Mesenchymal stem cell (in vitro differentiated cells and primary cell): ENCODE results near the gene GTF3C5.

Source experiments
- DNase-seq: peaks from one replicate; pipeline ENCODE4 v3.0.0-alpha.2; 2013
- H2AFZ ChIP-seq: one replicate; pipeline ENCODE4 v1.6.1; 2013; ENCODE audit warnings: low read depth, mild to moderate bottlenecking, control low read depth, inconsistent platforms, low read length, moderate library complexity
- H2AK5ac ChIP-seq: 2 replicates; pipeline ENCODE4 v1.6.1; 2013; ENCODE audit warnings: low read length, moderate library complexity, mild to moderate bottlenecking, inconsistent platforms; ENCODE audit not compliant: severe bottlenecking
- H2BK120ac ChIP-seq: one replicate; pipeline ENCODE4 v1.6.1; 2013; ENCODE audit warnings: low read depth, mild to moderate bottlenecking, inconsistent platforms, low read length, moderate library complexity
- H2BK12ac ChIP-seq, 2 experiments: one replicate each; pipeline ENCODE4 v1.6.1; 2013; ENCODE audit warnings: inconsistent platforms in 2 of 2, low read length in 2 of 2, mild to moderate bottlenecking in 2 of 2, moderate library complexity in 2 of 2, control low read depth in 1 of 2
- H2BK15ac ChIP-seq: one replicate; pipeline ENCODE4 v1.6.1; 2013; ENCODE audit warnings: mild to moderate bottlenecking, low read depth, inconsistent platforms; ENCODE audit not compliant: poor library complexity, severe bottlenecking
- H2BK5ac ChIP-seq: 2 replicates; pipeline ENCODE4 v1.6.1; 2013; ENCODE audit warnings: low read depth, mild to moderate bottlenecking, low read length, control low read depth, inconsistent platforms; ENCODE audit not compliant: poor library complexity, severe bottlenecking
- H3K14ac ChIP-seq, 2 experiments: one replicate each; pipeline ENCODE4 v1.6.1; 2013; ENCODE audit warnings: inconsistent platforms in 2 of 2, low read length in 2 of 2, control low read depth in 1 of 2, mild to moderate bottlenecking in 1 of 2, moderate library complexity in 1 of 2
- H3K18ac ChIP-seq, 2 experiments: one replicate each; pipeline ENCODE4 v1.6.1; 2013; ENCODE audit warnings: inconsistent platforms in 2 of 2, low read length in 2 of 2, control low read depth in 1 of 2, low read depth in 1 of 2, mild to moderate bottlenecking in 1 of 2
- H3K23ac ChIP-seq, 2 experiments: one replicate each; pipeline ENCODE4 v1.6.1; 2013; ENCODE audit warnings: inconsistent platforms in 2 of 2, low read length in 2 of 2, mild to moderate bottlenecking in 2 of 2, moderate library complexity in 2 of 2, control low read depth in 1 of 2
- H3K27ac ChIP-seq: 2 replicates; pipeline ENCODE4 v1.5.1; 2013; ENCODE audit warnings: mild to moderate bottlenecking, moderate library complexity, low read length, control low read depth, inconsistent platforms; ENCODE audit not compliant: poor library complexity, severe bottlenecking
- H3K27me3 ChIP-seq, 2 experiments: 2 replicates each; pipeline versions ENCODE4 v1.6.1 to v1.7.0; 2013; ENCODE audit warnings: low read length in 2 of 2, mild to moderate bottlenecking in 2 of 2, moderate library complexity in 2 of 2, control low read depth in 1 of 2, inconsistent platforms in 1 of 2; ENCODE audit not compliant: control insufficient read depth in 1 of 2, insufficient read depth in 1 of 2
- H3K36me3 ChIP-seq, 2 experiments: 2 replicates each; pipeline versions ENCODE4 v1.6.1 to v1.7.0; 2013; ENCODE audit warnings: low read length in 2 of 2, control low read depth in 1 of 2, inconsistent platforms in 1 of 2, low read depth in 1 of 2, mild to moderate bottlenecking in 1 of 2; ENCODE audit not compliant: insufficient read depth in 2 of 2, control insufficient read depth in 1 of 2
- H3K4ac ChIP-seq, 2 experiments: one replicate each; pipeline ENCODE4 v1.6.1; 2013; ENCODE audit warnings: inconsistent platforms in 2 of 2, low read length in 2 of 2, mild to moderate bottlenecking in 2 of 2, moderate library complexity in 2 of 2, control low read depth in 1 of 2, low read depth in 1 of 2
- H3K4me1 ChIP-seq: 2 replicates; pipeline ENCODE4 v1.6.1; 2013; ENCODE audit warnings: low read depth, low read length, control low read depth; ENCODE audit not compliant: control insufficient read depth, insufficient read depth
- H3K4me2 ChIP-seq: 2 replicates; pipeline ENCODE4 v1.6.1; 2013; ENCODE audit warnings: low read length, mild to moderate bottlenecking, inconsistent platforms; ENCODE audit not compliant: poor library complexity, severe bottlenecking
- H3K4me3 ChIP-seq, 2 experiments: 2 replicates each; pipeline versions ENCODE4 v1.5.1 to v1.7.0; 2013; ENCODE audit warnings: low read length in 2 of 2, mild to moderate bottlenecking in 2 of 2, control low read depth in 1 of 2, low read depth in 1 of 2; ENCODE audit not compliant: insufficient read depth in 1 of 2
- H3K79me1 ChIP-seq: replicated peaks from 2 replicates; pipeline ENCODE4 v1.6.1; 2013; ENCODE audit warnings: mild to moderate bottlenecking, control low read depth, low read length, inconsistent platforms; ENCODE audit not compliant: poor library complexity, severe bottlenecking
- H3K9ac ChIP-seq: 2 replicates; pipeline ENCODE4 v1.7.0; 2013; ENCODE audit warnings: mild to moderate bottlenecking, low read length, moderate library complexity
- H3K9me3 ChIP-seq: 2 replicates; pipeline ENCODE4 v1.7.0; 2013; ENCODE audit warnings: mild to moderate bottlenecking, low read length; ENCODE audit not compliant: control insufficient read depth
- H4K8ac ChIP-seq: one replicate; pipeline ENCODE4 v1.6.1; 2013; ENCODE audit warnings: inconsistent platforms, mild to moderate bottlenecking, low read length, moderate library complexity
- H4K91ac ChIP-seq: one replicate; pipeline ENCODE4 v1.6.1; 2013; ENCODE audit warnings: mild to moderate bottlenecking, low read length, inconsistent platforms
- WGBS: methylation state at CpG from one replicate; pipeline ENCODE4 v1.1.7; 2013; ENCODE audit warnings: mixed read lengths; 5-methylcytosine and 5-hydroxymethylcytosine counted together

Gene GTF3C5

DNA sequence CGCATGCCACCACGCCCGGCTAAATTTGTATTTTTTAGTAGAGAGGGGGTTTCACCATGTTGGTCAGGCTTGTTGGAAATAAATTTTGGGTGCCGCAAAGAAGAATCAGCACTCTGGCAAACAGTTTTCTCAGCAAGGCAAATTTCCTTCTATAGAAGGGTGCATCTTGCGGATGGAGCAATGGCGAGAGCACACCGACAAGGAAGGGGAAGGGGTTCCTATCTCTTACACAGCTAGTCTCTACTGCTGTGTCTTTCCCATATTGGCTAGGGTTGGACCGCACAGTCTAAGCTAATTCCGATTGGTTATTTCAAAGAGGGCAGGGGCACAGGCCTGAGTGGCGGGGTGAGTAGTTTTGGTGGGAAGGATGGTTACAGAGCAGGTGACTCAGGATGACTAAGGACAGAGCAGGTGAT is 707 bp downstream of the GTF3C5 start:
- Histone ChIP-seq H3K14ac (no peak overlapping the region), H2AK5ac (peak overlapping the region; percentile 22), H3K4me3 (peak overlapping the region; percentile 90 to 98), H3K18ac (no peak overlapping the region), H3K9me3 (no peaks in the 10 kb centered on the region), H2BK12ac (no peak overlapping the region), H2BK5ac (no peak overlapping the region), H3K36me3 (peaks cover 0 to 7% of the 10 kb centered on the region in 2 experiments), H4K91ac (no peak overlapping the region), H3K27me3 (no peaks in the 10 kb centered on the region), H3K4ac (no peak overlapping the region), H3K27ac (no peak overlapping the region), H3K23ac (no peak overlapping the region), H2BK15ac (no peak overlapping the region), H3K9ac (peak overlapping the region; percentile 99), H3K79me1 (peaks cover 22% of the 10 kb centered on the region), H2BK120ac (no peak overlapping the region), H2AFZ (no peak overlapping the region), H3K4me1 (peaks cover 10% of the 10 kb centered on the region), H3K4me2 (peak overlapping the region; percentile 93), H4K8ac (no peak overlapping the region)
- DNase-seq: no peak
- WGBS: 63% methylated on average over 10 of the region's 10 CpGs

GRCh38 chr9:133032171-133032570 is 1.4 kb downstream of the GTF3C5 start:
- Histone ChIP-seq H2AK5ac (no peak overlapping the region), H3K27me3 (no peaks in the 10 kb centered on the region), H3K79me1 (peaks cover 28% of the 10 kb centered on the region), H2BK5ac (no peak overlapping the region), H3K4me1 (peaks cover 10% of the 10 kb centered on the region), H2BK120ac (no peak overlapping the region), H3K4me2 (peak overlapping the region; percentile 14), H3K14ac (no peak overlapping the region), H3K4me3 (peak overlapping the region in 1 of 2 experiments; percentile 98), H2BK12ac (no peak overlapping the region), H3K9ac (no peak overlapping the region), H3K23ac (no peak overlapping the region), H4K8ac (no peak overlapping the region), H4K91ac (no peak overlapping the region), H3K18ac (no peak overlapping the region), H3K36me3 (peaks cover 0 to 7% of the 10 kb centered on the region in 2 experiments), H2AFZ (no peak overlapping the region), H2BK15ac (no peak overlapping the region), H3K9me3 (no peaks in the 10 kb centered on the region), H3K27ac (no peak overlapping the region), H3K4ac (no peak overlapping the region)
- DNase-seq: no peak
- WGBS: 100% methylated on average over 10 of the region's 10 CpGs

GRCh38 chr9:133035669-133036068 is 4.9 kb downstream of the GTF3C5 start:
- Histone ChIP-seq H2AK5ac (no peak overlapping the region), H3K18ac (no peak overlapping the region), H3K4me2 (no peak overlapping the region), H3K27me3 (no peaks in the 10 kb centered on the region), H2BK5ac (no peak overlapping the region), H3K23ac (no peak overlapping the region), H3K36me3 (peaks cover 0 to 11% of the 10 kb centered on the region in 2 experiments), H2AFZ (no peak overlapping the region), H3K9ac (no peak overlapping the region), H4K91ac (no peak overlapping the region), H3K79me1 (peaks cover 40% of the 10 kb centered on the region), H3K27ac (no peak overlapping the region), H3K9me3 (no peaks in the 10 kb centered on the region), H2BK15ac (no peak overlapping the region), H3K4me3 (no peak overlapping the region), H2BK120ac (no peak overlapping the region), H4K8ac (no peak overlapping the region), H3K4me1 (peaks cover 7% of the 10 kb centered on the region), H3K4ac (no peak overlapping the region), H3K14ac (no peak overlapping the region), H2BK12ac (no peak overlapping the region)
- WGBS: 96% methylated on average over 6 of the region's 6 CpGs
- no peak for DNase-seq

DNA sequence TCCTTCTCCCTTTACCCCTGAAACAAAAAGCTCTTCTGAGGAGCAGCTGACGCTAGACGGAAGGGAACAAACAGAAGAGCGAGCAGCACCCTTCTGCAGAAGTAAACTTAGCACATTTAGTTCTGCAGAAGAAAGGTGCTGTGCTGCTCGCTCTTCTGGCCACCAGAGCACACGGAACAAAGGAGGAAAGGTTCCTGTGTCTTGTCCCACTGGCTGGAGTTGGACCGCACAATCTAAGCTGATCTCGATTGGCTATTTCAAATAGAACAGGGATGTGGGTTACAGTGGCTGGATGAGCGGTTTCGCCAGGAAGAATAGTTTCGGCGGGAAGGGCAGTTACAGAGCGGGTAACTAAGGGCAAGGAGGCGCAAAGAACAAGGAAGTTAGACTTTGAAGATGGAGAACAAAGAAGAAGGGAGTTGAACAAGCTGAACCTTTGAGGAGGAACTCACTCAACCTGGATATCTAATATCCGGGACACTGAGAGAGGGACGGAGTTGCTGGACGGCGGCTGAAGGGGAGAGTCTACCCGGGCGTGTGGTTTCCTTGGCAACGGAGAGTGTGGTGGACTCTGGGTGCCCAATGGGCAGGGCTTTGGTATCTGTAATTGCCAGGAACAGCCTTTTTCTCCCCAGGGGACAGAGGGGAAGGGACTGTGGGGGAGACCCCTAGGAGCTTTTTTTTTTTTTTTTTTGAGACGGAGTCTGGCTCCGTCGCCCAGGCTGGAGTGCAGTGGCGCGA is 7.1 kb downstream of the GTF3C5 start:
- no peak overlapping the region for H2AK5ac ChIP-seq
- no peak for DNase-seq
- H3K27me3 ChIP-seq: no peaks in the 10 kb centered on the region
- H3K4me2 ChIP-seq: no peak overlapping the region
- no peaks in the 10 kb centered on the region for H3K9me3 ChIP-seq
- no peak overlapping the region for H3K14ac ChIP-seq
- WGBS: 96% methylated on average over 21 of the region's 25 CpGs
- H4K91ac ChIP-seq: no peak overlapping the region
- H3K36me3 ChIP-seq: peaks cover 12 to 30% of the 10 kb centered on the region in 2 experiments
- H4K8ac ChIP-seq: no peak overlapping the region
- no peak overlapping the region for H2BK15ac ChIP-seq
- H3K4ac ChIP-seq: no peak overlapping the region
- H3K4me1 ChIP-seq: no peaks in the 10 kb centered on the region
- no peak overlapping the region for H3K4me3 ChIP-seq
- H3K27ac ChIP-seq: no peak overlapping the region
- no peak overlapping the region for H2BK120ac ChIP-seq
- H3K79me1 ChIP-seq: peaks cover 55% of the 10 kb centered on the region
- no peak overlapping the region for H3K9ac ChIP-seq
- H3K18ac ChIP-seq: no peak overlapping the region
- no peak overlapping the region for H3K23ac ChIP-seq
- no peak overlapping the region for H2AFZ ChIP-seq
- H2BK12ac ChIP-seq: no peak overlapping the region
- no peak overlapping the region for H2BK5ac ChIP-seq
